HG02763 (cell line): ENCODE results near the gene IMMT.
"Not testable (repeated sequence)": the region's sequence is repeated elsewhere in the genome, so short reads cannot be mapped to it uniquely, and the experiment has no call there.

Experiments
- ATAC-seq: cut with Tn5 transposase; IDR thresholded peaks from one replicate; pipeline ENCODE4 v1.9.1; 2021; ENCODE audit warnings: mild to moderate bottlenecking, moderate library complexity; ENCODE audit not compliant: unreplicated experiment

IMMT gene

DNA sequence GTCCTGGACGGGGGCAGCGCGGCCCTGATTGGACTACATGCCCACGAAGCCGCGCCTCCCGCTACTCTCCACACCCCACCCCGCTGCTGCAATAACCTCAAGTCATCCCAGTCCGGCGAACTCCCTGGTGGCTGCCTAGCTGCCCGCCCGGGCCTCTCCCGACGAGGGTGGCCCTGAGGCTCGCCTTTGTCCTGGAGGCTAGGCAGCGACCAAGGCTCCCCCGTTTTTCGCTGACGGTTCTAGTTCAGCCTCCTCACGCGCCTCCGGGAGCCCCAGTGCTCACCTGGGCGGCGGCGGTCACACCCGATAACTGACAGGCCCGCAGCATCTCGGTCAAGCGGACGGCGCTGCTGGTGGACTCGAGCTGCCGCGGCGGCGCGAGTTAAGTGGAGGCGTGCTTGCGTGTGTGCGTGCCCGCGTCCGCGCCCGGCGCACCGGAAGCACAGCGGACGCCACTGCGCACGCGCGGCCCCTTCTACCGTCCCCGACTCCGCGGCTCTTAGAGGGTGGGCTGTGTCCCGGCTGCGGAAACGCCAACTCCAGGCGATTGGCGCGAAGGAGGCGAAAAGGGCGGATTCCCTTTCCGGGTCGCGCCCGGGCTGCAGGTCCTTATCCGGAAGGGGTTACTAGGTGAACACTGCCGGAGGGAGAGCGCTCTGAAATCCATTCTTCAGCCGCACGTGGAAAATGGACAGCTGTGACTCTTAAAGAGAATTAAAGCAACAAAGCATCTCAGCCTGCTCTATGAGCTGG, at the start of gene IMMT:
Gene IMMT, minus strand, starts transcription at position 408 of the 753 bp plus-strand sequence. Its CDS starts 80 bp downstream, at position 328.
- peak; percentile 83 for ATAC-seq

DNA sequence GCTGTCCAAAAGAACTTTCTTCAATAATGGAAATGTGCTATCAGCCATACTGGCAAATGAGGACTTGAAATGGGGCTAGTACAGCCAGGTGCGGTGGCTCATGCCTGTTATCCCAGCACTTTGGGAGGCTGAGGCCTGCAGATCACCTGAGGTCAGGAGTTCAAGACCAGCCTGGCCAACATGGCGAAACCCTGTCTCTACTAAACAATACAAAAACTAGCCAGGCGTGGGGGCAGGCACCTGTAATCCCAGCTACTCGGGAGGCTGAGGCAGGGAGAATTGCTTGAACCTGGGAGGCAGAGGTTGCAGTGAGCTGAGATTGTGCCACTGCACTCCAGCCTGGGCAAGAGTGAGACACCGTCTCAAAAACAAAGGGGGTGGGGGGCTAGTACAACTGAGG, 49.5 kb upstream of the IMMT start:
- not testable (repeated sequence) for ATAC-seq

DNA sequence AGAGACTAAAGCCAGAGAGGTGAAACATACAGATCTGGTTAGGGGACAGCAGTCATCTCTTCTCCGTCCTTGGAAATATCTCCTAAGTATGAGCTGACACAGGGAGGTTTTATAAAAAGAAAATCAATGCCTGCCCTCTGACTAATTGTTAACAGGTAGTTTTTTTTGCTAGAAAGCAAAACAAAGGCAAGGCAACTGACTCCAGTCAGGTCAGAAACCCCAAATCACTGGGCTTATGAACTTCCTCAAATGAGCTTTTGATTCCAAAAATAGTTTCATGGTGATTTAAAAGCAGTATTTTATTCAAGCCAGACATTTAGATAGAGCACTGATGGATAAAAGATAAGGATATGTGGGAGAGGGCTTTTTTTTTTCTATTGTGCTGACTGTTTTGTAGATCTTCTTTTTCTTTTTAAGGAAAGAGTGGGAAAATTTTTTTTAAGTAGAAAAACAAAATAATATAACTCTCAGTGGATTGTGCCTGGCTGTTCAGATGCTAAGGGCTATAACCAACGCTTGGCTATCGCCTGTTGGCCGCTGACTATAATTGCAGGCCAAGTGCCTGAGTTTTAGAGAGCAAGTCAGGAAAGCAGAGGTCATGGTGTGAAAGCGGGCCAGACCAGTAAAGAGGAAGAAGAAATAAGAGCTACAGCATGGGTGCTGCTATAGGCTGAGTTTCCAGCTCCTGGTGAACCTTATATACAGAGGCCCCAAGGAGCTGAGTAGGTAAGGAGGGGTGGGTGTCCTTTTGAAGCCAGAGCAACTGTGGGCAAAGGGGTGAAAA, 48.9 kb upstream of the IMMT start:
- ATAC-seq, result no peak

DNA sequence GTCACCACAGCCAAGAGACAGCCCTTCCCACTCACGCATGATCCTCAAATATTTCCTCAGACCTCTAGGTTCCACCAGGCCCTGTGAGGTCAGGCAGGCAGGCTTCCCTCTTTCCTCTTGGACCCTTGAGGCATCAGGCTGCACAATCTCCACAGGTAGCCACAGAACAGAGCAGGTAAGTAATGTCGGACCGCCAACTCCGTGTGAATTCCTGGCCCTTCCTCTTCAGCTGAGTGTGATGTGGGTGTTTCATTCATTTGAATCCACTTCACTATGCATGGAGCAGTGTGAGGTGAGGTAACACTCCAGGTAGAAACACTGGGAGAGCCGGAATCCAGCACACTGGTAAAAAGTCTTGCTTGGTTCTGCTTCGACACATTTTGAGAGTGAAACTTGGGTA, 48.0 kb upstream of the IMMT start:
- ATAC-seq, result no peak

DNA sequence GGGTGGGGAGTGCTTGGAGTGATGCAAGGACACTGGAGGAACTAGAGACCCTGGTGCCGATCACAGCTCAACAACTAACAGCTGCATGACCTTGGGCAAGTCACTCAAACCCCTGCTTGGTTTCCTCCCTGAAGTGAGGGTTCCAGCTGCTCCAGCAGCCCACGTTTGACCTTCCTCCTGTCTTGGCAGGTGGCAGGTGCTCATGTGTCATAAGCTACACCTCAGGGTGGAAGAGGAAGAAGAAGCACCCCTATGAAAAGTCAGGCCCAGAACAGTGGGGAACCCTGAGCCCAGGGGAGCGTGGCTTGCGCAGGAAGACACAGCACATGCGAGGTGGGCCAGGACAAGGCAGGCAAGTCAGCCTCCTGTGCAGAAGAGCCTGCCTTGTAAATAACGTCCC, 46.3 kb upstream of the IMMT start:
- no peak for ATAC-seq

DNA sequence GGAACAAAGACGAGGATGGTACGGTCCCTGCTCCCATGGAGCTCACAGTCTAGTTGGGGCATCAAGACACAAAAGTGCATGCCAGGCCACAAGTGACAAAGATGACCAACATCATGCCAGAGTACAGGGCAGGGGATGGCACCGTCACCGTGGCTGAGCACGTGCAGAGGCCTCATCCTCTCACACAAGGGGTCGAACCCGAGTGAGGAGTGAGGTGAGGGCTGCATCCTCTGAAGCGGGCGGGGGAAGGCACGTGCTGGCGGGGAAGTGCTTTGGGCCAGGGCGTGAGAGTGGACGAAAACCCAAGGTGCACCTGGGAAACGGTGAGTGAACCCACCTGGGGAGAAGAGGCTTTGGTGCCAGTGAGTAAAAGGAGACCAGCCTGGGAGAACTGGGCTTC, 45.0 kb upstream of the IMMT start:
- no peak for ATAC-seq

DNA sequence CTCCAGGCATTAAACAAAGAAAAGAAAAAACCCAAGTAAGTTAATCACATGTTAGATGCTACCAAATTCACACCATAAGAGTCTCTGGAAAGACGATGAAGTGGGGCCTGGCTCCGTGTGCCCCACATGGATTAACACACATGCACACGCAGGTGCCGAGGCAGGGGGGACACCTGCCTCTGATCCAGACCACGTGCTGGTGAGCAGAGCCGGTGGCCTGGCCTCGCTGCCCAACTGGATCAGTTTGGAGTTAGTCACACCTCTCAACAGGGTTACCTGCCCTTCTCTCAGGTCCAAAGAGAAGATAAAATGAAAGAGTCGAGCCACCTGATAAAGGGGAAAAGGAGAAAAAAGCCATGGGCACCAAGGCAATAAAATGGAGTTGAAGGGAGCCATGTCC, 44.5 kb upstream of the IMMT start:
- ATAC-seq, result no peak

DNA sequence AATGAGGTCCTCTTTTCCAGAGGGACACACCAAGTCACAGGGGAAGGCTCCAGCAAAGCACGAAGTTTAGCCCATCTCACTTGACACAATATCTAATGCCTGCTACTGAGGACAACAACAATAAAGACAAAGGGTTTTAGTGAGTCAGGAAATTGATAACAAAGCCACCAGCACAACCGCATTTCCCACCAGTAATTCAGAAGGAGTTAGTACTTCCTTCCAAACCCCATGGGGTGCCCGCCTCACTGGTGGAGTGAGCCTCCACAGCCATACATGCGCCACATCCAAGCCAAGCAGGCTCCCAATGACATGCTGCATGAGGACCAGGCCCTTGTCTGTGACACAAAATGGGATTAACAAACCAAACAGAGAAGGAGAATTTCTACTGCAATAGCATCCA, 44.1 kb upstream of the IMMT start:
- ATAC-seq, result no peak

DNA sequence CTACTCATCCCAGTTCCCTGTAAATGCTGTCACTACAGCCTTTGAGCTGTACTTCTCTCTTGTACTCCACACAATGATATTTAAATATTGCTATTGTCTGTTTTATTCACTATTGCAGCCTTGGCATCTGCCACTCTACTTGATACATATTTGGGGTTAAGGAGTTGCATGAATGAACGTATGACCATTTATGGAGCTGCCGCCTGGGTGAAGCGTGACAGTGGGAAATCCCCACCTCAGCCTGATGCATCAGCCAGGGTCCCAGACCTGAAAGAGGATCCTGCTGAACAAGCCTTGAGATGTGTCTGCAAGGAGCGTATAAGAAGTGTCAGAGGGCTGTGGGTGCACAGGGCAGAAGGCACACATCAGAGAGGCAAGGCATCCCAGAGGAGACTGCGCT, 43.1 kb upstream of the IMMT start:
- ATAC-seq, result peak; percentile 84

DNA sequence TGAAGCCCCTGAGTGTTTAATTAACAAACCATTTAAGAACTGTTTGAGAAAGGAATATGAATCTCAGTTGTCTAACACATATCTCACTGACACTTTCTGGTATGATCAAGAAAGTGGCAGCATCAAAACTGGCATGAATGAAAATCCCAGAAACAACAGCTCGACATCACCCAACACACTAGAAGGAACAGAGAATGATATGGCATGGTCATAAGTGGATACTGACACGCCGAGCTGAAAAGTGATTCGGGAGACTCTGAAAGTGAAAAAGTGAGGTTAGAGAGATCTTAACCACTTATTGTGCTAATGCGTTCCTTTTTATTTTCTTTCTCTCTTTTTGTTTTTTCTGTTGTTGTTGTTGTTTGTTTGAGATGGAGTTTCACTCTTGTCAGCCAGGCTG, 41.9 kb upstream of the IMMT start:
- no peak for ATAC-seq

DNA sequence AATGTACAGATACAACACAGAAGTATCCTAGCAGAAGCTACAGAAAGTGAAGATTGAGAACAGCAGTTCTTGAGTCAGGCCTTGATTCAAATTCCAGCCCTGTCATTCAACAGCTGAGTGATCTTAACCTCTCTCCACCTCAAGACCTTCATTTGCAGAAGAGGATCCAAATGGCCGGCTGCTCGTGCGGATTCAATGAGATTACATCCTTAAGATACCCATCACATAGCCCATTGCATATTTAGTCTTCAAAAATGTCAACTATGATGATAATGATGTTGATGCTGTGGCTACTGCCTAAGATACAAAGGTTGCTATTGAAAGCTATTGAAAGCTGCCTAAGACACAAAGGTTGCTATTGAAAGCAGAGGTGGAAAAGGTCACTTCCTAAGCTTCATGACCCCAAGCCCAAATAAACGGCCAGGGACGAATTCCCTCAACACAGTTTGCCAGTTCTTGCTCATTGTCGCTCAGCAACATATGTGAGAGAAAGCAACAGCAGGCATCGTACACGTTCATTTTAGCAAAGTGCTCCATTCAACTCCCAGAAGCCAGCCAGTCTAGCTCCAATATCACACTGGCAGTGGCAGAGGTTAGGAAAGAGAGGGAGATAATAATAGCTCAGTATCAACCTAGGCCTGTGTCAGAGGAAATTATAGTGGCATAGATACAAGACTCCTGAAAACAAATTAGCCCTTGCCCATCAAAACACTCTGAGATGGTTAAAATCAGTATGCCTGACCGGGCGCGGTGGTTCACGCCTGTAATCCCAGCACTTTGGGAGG, 40.1 kb upstream of the IMMT start:
- ATAC-seq, result no peak

DNA sequence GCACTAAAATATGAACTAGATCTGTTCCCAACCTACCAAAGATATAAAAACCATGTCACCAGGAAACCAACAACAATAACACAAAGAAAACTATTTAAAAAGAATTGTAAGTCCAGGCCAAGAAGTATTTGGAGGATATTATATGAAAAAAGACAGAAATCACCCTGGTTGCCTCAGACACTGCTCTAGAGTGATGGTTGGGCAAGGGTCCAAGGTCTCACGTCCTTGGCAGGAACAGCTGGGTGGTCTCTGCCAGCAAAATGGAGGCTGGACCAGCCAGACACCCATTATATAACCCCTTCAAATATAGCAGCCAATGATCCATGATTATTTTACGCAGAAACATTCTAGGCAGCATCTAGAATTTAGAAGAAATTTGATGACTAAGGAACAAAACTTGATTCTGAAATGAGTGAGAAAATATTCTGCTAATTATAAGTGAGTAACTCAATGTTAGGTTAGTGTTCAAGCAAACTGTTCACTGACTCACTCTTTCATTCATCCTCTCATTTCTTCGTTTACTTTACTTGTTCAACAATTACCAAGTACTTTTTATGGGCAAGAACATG, 39.4 kb upstream of the IMMT start:
- ATAC-seq, result no peak

DNA sequence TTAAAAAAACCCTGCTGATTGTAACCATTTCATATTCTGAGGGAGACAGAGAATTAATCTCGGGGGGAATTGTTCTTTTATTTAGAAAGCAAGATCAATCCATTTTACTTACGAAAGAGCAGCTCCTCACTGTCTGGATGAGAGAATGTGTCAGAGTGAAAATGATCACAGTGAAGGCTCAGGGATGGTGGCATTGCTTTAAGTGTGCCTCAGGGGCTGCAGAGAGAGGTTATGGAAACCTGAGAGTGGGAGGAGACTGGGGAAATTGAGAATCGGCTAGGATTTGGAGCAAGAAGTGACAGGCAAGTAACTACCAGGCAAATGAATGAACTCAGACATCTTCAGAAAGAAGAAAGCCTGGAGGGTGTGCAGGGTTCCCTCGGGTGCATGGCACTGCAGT, 38.2 kb upstream of the IMMT start:
- ATAC-seq, result no peak

DNA sequence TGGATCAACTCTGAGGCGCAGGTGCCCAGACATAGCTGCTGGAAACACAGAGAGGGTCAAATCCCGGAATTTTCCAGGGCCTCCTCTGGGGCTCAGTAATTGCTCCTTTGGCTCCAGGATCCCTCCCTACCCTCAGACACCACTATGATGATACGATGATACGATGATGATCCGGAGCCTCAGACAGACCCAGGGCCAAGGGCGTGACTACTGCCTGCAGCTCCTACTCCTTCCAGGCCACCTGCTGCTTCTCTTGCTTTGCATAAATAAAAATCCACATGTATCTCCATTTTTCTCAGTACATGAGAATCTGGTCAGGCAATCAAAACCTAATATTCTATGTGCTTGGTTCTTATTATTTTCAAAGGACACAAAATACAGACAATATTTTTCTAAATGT, 37.6 kb upstream of the IMMT start:
- ATAC-seq, result no peak

DNA sequence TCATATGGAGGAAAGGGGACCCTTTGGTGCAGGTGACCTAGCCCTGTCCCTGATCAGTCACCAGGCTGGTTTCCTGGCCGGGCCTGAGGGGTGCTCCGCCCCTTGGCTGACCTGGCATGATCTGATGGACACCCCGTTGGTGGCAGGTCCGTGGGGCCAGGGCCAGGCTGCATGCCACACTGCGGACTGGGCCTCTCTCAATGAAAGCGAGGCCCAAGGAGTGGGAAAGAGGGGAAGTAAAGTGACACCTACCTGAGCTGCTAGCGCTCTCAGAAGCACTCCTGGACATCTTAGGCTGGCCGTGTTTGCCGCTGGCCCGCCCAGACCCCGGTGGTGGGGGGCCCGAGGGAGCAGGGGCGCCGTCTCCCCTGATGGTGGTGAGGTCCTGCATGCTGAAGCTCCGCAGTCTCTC, 37.1 kb upstream of the IMMT start:
- ATAC-seq, result no peak

DNA sequence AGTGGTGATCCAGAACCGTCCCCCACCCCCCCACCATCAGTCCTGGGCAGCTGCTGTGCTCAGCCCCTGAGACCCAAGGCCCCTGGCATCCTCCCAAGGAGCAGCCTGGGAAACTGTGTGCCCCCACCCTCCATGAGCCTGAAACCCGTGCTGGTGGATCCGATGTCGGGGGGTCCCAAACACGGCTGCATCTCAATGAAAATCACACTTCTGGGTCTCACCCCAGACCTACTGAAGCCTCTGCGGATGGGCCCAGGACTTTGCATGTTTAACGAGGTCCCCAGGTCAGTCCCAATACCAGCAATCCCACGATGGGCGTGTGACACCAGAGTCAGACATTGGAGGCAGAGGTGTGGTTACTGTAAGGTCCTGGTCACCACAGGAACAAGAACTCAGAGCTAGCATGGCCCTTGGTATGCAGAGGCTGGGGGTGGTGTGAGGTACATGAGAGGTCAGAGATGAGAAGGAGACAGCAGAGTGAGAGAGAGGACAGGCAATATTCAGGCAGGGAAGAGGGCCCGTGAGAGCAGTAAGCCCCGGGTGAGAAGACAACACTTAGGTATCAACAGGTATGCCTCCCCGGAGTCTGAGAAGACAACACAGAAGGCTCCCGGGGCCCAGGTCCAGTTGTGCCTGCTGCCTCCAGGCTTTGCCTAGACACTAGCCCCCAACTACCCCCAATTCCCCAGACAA, 36.6 kb upstream of the IMMT start:
- no peak for ATAC-seq

DNA sequence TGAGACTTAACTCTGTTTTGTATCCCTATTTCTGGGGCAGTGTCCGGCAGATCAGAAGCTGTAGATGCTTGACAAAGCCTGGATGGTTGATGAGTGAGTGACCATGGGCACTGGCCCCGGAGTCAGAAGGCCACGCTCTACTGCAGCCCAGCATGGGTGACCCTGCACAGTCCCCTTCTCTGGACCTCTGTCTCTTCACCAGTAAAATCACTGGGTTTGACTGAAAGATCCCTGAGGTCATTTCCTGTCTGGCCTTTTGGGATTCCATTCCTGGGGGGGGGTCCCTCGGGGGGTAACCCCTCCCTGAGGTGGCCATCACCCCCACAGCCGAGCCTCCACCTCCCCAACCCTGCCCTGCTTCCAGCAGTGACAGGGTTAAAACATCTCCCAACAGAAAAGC, 35.7 kb upstream of the IMMT start:
- no peak for ATAC-seq

DNA sequence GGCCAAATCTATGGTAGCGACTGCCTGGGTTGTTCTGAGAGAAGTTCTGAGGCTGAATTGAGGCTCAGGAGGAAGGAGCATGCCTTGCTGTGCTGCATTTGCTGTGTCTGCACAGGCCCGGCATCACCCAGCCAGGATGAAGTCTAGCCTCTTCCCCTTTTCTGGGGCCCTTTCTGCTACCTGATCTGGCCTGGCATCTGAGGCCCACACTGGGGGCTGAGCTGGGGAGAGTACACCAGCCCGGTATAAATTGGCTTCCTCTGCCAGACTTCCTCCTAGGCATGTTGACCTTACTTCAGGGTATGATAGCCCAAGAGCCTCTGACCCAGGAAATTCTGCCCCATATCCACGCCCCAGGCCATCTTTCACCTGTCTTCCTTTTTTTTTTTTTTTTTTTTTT, 34.0 kb upstream of the IMMT start:
- no peak for ATAC-seq

DNA sequence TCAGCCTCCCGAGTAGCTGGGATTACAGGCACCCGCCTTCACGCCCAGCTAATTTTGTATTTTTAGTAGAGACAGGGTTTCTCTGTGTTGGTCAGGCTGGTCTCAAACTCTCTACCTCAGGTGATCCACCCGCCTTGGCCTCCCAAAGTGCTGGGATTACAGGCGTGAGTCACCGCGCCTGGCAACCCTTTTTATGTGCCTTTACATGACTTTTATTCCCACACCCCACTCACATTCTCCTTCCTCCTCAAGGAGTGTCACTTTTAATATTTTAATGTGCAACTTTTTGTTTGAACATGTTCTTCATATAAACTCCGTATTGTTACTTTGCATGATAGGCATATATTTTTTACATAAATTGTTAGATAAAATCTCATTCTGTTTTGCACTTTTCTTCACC, 33.3 kb upstream of the IMMT start:
- not testable (repeated sequence) for ATAC-seq

DNA sequence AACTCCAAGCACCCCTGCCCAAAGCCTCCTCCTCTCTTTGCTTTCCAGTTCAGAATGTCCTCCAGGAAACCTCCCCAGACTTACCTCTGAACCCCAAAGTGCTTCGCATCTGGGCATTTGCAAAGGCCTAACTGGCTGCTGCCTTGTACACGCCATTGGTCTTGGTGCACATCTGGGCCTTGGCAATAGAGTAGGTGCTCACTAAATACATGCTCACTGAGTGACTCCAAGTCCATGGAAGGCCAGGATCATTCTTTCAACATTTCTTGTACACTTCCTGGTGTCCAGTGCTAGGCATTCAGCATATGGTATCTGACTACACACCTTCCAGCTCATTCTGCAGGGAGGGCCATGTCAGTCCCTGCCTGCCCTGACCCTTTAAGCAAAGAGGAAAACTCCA, 32.4 kb upstream of the IMMT start:
- ATAC-seq, result no peak
